Chondrocyte (in vitro differentiated cells): ENCODE measurements around the gene SLCO1A2. TPM values are rescaled to one million over a fixed set of nuclear protein-coding genes. Genes with fewer than 3 reads are reported as not detected.

Experiments used
- DNase-seq: peaks from one replicate; pipeline ENCODE4 v3.0.0; 2021; ENCODE audit warnings: mixed read lengths, low spot score
- H3K27ac Mint-ChIP-seq: one replicate; pipeline ENCODE4 v1.8.0; 2021; ENCODE audit warnings: mild to moderate bottlenecking, moderate library complexity, mixed read lengths; ENCODE audit not compliant: unreplicated experiment
- H3K27me3 Mint-ChIP-seq: 2 replicates; pipeline ENCODE4 v1.8.0; 2021; ENCODE audit warnings: low read depth, mixed read lengths
- H3K36me3 Mint-ChIP-seq: 2 replicates; pipeline ENCODE4 v1.8.0; 2021; ENCODE audit warnings: low read depth, mixed read lengths
- H3K4me1 Mint-ChIP-seq: 2 replicates; pipeline ENCODE4 v1.8.0; 2021; ENCODE audit warnings: low read depth, mild to moderate bottlenecking, mixed read lengths
- H3K4me3 Mint-ChIP-seq: one replicate; pipeline ENCODE4 v1.8.0; 2021; ENCODE audit warnings: mild to moderate bottlenecking, moderate library complexity, mixed read lengths; ENCODE audit not compliant: unreplicated experiment
- H3K9me3 Mint-ChIP-seq: 2 replicates; pipeline ENCODE4 v1.8.0; 2021; ENCODE audit warnings: low read depth, mixed read lengths
- CTCF ChIP-seq: fragments of 200-600 bp; sonication (generic); IDR thresholded peaks from 2 replicates; pipeline ENCODE4 v1.5.0; 2021; ENCODE audit warnings: antibody characterized with exemption, mild to moderate bottlenecking, moderate library complexity
- total RNA-seq: library from RNA; stranded (reverse); gene quantifications from 3 replicates; pipeline ENCODE4 v1.2.1, GENCODE V29; 2021

Gene SLCO1A2
- total RNA-seq, 1 donor from 2014 or later, result 0.20 TPM

- Mint-ChIP-seq H3K27me3 (no peaks in the 10 kb centered on the region), H3K9me3 (peaks cover 2% of the 10 kb centered on the region), H3K36me3 (no peaks in the 10 kb centered on the region), H3K27ac (no peak overlapping the region), H3K4me1 (peaks cover 7% of the 10 kb centered on the region), H3K4me3 (no peak overlapping the region)
- DNase-seq, result no peak
- no peak for TF ChIP-seq CTCF
Measured at GRCh38 chr12:21350975-21351374, 16.3 kb upstream of the SLCO1A2 start.

- Mint-ChIP-seq H3K4me1 (peaks cover 7% of the 10 kb centered on the region), H3K27ac (no peak overlapping the region), H3K9me3 (peaks cover 2% of the 10 kb centered on the region), H3K4me3 (no peak overlapping the region), H3K27me3 (peaks cover 2% of the 10 kb centered on the region), H3K36me3 (no peaks in the 10 kb centered on the region)
- no peak for TF ChIP-seq CTCF
- DNase-seq, result no peak
Measured at GRCh38 chr12:21346542-21347205, 12.0 kb upstream of the SLCO1A2 start.

- H3K4me1 Mint-ChIP-seq, result peaks cover 7% of the 10 kb centered on the region
- H3K36me3 Mint-ChIP-seq, result no peaks in the 10 kb centered on the region
- DNase-seq, result no peak
- peaks cover 2% of the 10 kb centered on the region for H3K9me3 Mint-ChIP-seq
- no peak overlapping the region for H3K4me3 Mint-ChIP-seq
- TF ChIP-seq CTCF, result no peak
- H3K27ac Mint-ChIP-seq, result no peak overlapping the region
- peaks cover 2% of the 10 kb centered on the region for H3K27me3 Mint-ChIP-seq
Measured at GRCh38 chr12:21343636-21344035, 8.9 kb upstream of the SLCO1A2 start.

- no peak for TF ChIP-seq CTCF
- no peak overlapping the region for H3K4me3 Mint-ChIP-seq
- H3K4me1 Mint-ChIP-seq, result peaks cover 3% of the 10 kb centered on the region
- DNase-seq, result no peak
- H3K9me3 Mint-ChIP-seq, result peaks cover 2% of the 10 kb centered on the region
- H3K27ac Mint-ChIP-seq, result no peak overlapping the region
- no peaks in the 10 kb centered on the region for H3K36me3 Mint-ChIP-seq
- peaks cover 2% of the 10 kb centered on the region for H3K27me3 Mint-ChIP-seq
Measured at GRCh38 chr12:21341769-21342168, 7.1 kb upstream of the SLCO1A2 start.

- no peaks in the 10 kb centered on the region for H3K36me3 Mint-ChIP-seq
- no peak overlapping the region for H3K27ac Mint-ChIP-seq
- no peaks in the 10 kb centered on the region for H3K9me3 Mint-ChIP-seq
- no peak overlapping the region for H3K4me3 Mint-ChIP-seq
- DNase-seq, result no peak
- no peaks in the 10 kb centered on the region for H3K4me1 Mint-ChIP-seq
- H3K27me3 Mint-ChIP-seq, result peaks cover 2% of the 10 kb centered on the region
- no peak for TF ChIP-seq CTCF
Measured at GRCh38 chr12:21340403-21340802, 5.7 kb upstream of the SLCO1A2 start.
